Stimulated activated memory B cell treated with anti-CD40 and anti-IgM and Interleukin-4, amounts not matched to agents 10 μg/mL and 1 μg/mL and 100 μg/mL, for 72 hours (primary cell): ENCODE measurements around the gene TRIM46.
"Not testable (repeated sequence)": the region's sequence is repeated elsewhere in the genome, so short reads cannot be mapped to it uniquely, and the experiment has no call there.

Source experiments
- ATAC-seq: fragments of 150-1000 bp; cut with Tn5 transposase; 2 replicates; pipeline ENCODE4 v1.10.0; 2021
- H3K27ac Mint-ChIP-seq: one replicate; pipeline ENCODE4 v1.8.0; 2022; ENCODE audit warnings: mild to moderate bottlenecking, mixed read lengths
- H3K27me3 Mint-ChIP-seq: one replicate; pipeline ENCODE4 v1.8.0; 2022; ENCODE audit warnings: mixed read lengths
- H3K36me3 Mint-ChIP-seq: one replicate; pipeline ENCODE4 v1.8.0; 2022; ENCODE audit warnings: mixed read lengths
- H3K4me1 Mint-ChIP-seq: one replicate; pipeline ENCODE4 v1.8.0; 2022; ENCODE audit warnings: mixed read lengths
- H3K4me3 Mint-ChIP-seq: one replicate; pipeline ENCODE4 v1.8.0; 2022; ENCODE audit warnings: mild to moderate bottlenecking, moderate library complexity, mixed read lengths
- H3K9me3 Mint-ChIP-seq: one replicate; pipeline ENCODE4 v1.8.0; 2022; ENCODE audit warnings: mixed read lengths

TRIM46 gene

DNA sequence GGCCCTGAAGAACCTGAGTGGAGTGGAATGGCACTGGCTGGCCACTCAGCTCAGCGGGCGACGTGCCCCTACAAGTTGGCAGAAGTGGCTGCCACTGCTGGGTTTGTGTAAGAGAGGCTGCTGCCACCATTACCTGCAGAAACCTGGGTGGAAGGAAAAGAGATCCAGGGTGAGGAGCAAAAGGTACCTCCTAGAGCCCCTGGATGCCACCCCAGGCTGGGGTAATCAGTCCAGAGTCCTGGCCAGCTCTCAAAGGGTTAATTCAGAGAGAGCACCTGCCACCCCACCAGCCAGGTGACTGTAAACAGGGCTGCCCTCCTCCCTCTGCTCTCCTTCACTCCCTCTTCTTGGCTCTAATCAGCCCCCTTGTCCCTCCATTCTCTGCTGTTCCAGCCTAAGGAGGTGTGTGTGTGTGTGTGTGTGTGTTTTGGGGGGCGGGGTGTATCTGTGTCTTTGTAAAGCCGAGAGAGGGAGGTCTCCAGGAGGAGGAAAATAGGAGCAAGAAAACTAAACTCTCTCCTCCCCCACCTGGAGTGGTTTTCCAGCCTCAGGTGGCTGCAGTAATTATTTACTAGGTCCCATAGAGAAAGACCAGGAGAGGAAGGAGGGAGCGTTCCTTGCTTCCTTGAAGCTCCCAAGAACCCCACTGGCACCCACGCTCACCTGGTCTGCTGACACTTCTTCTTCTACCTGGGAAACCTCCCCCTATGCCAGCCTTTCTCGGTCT, 12.6 kb downstream of the TRIM46 start:
- Mint-ChIP-seq H3K4me3 (no peak overlapping the region), H3K4me1 (peaks cover 42% of the 10 kb centered on the region), H3K27ac (peak overlapping the region; percentile 91), H3K9me3 (no peaks in the 10 kb centered on the region), H3K36me3 (no peaks in the 10 kb centered on the region), H3K27me3 (no peaks in the 10 kb centered on the region)
- no peak for ATAC-seq

GRCh38 chr1:155186794-155187455, 13.3 kb downstream of the TRIM46 start:
- H3K4me3 Mint-ChIP-seq = no peak overlapping the region
- ATAC-seq = no peak
- H3K36me3 Mint-ChIP-seq = no peaks in the 10 kb centered on the region
- no peaks in the 10 kb centered on the region for H3K9me3 Mint-ChIP-seq
- H3K4me1 Mint-ChIP-seq = peaks cover 42% of the 10 kb centered on the region
- H3K27me3 Mint-ChIP-seq = no peaks in the 10 kb centered on the region
- H3K27ac Mint-ChIP-seq = peak overlapping the region; percentile 91

DNA sequence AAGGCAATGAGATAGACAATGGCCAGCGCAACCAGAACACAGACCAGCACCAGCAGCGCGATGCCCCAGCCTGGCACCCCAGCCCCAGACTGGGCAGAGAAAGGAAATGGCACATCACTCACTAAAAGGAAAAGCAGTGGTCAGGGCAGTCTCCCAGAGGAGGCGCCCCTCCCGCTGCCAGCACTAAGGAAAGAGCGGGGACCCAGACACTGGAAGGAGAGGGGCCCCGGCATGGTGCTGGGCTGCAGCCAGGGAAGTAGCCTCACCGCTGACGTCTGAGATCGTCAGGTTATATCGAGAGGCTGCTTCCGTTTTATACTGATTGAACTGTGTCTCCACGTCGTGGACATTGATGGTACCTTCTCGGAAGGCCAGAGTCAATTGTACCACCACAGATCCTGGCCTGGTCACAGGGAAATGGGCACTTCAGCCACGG, 13.8 kb downstream of the TRIM46 start:
- Mint-ChIP-seq H3K9me3 (no peaks in the 10 kb centered on the region), H3K4me3 (no peak overlapping the region), H3K27me3 (no peaks in the 10 kb centered on the region), H3K4me1 (peaks cover 44% of the 10 kb centered on the region), H3K27ac (peak overlapping the region; percentile 91), H3K36me3 (no peaks in the 10 kb centered on the region)
- ATAC-seq = no peak

GRCh38 chr1:155188268-155188667, 14.6 kb downstream of the TRIM46 start:
- Mint-ChIP-seq H3K36me3 (no peaks in the 10 kb centered on the region), H3K4me1 (peaks cover 48% of the 10 kb centered on the region), H3K27me3 (no peaks in the 10 kb centered on the region), H3K9me3 (no peaks in the 10 kb centered on the region), H3K4me3 (no peak overlapping the region), H3K27ac (peak overlapping the region; percentile 10)
- ATAC-seq = no peak

DNA sequence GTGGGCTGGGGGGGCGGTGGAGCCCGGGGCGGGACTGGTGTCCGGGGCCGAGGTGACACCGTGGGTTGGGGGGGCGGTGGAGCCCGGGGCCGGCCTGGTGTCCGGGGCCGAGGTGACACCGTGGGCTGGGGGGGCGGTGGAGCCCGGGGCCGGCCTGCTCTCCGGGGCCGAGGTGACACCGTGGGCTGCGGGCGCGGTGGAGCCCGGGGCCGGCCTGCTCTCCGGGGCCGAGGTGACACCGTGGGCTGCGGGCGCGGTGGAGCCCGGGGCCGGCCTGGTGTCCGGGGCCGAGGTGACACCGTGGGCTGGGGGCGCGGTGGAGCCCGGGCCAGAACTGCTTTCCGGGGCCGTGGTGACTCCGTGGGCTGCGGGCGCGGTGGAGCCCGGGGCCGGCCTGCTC, 16.3 kb downstream of the TRIM46 start:
- peaks cover 45% of the 10 kb centered on the region for H3K4me1 Mint-ChIP-seq
- not testable (repeated sequence) for H3K36me3 Mint-ChIP-seq, H3K4me3 Mint-ChIP-seq, H3K27me3 Mint-ChIP-seq, H3K9me3 Mint-ChIP-seq, ATAC-seq, H3K27ac Mint-ChIP-seq

DNA sequence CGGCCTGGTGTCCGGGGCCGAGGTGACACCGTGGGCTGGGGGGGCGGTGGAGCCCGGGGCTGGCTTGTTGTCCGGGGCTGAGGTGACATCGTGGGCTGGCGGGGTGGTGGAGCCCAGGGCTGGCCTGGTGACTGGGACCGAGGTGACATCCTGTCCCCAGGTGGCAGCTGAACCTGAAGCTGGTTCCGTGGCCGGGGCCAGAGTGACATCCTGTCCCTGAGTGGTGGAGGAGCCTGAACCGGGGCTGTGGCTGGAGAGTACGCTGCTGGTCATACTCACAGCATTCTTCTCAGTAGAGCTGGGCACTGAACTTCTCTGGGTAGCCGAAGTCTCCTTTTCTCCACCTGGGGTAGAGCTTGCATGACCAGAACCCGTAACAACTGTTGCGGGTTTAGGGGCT, 18.3 kb downstream of the TRIM46 start:
- Mint-ChIP-seq H3K27ac (peak overlapping the region; percentile 82), H3K9me3 (no peaks in the 10 kb centered on the region), H3K4me1 (peaks cover 38% of the 10 kb centered on the region), H3K4me3 (no peak overlapping the region), H3K36me3 (no peaks in the 10 kb centered on the region), H3K27me3 (no peaks in the 10 kb centered on the region)
- no peak for ATAC-seq

DNA sequence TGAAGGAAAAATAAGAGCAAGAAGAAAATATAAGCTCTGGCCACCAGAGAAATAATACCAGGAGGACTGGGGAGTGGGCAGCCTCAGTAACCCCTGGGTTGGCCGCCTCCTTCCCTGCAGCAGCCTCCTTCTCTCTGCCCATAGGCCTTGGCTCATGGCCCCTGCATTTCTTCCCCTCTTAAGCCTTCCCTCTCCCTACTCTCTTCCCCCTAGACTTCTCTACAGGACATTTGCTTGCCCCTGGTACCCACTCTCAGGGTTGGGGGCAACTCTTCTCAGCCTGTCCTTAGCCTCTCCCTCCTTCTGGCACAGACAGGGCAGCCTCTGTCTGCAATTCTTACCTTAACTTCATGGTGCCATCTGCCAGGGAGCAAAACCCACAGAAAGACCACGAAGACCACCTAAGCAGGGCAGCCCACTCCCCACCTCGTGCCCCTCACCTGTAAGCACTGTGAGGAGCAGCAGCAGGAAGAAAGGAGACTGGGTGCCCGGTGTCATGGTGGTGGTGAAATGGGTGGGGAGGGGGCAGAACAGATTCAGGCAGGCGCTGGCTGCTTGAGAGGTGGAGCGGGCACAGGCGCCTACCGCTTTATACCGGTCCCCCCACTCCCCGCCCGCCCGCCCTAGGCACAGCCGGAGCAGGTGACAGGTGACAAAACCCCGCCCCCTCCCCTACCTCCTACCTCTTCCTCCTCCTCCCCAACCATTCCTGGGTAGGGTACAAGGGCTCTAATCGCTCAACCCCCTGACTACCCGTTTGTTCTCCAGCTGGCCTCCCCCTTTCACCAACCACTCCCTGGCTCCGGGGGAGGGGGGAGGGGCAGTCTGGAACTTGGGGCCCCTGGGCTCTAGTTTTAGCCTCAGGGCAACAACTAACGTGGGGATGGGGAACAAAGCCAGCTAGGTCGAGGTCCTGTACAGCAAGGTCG, 19.0 kb downstream of the TRIM46 start:
- no peak for ATAC-seq
- Mint-ChIP-seq H3K9me3 (no peaks in the 10 kb centered on the region), H3K4me1 (peaks cover 34% of the 10 kb centered on the region), H3K4me3 (peak overlapping the region; percentile 84), H3K27ac (peak overlapping the region; percentile 82), H3K27me3 (no peaks in the 10 kb centered on the region), H3K36me3 (no peaks in the 10 kb centered on the region)

- H3K4me3 Mint-ChIP-seq = peak overlapping the region; percentile 84
These were observed 19.8 kb downstream of the TRIM46 start for GRCh38 chr1:155193275-155193990.

GRCh38 chr1:155193991-155194240, 20.3 kb downstream of the TRIM46 start:
- ATAC-seq, H3K36me3 Mint-ChIP-seq: not testable (repeated sequence)
- H3K27ac Mint-ChIP-seq = peak overlapping the region; percentile 82

More at GRCh38 chr1:155193275-155193990, 19.8 kb downstream of the TRIM46 start:
- Mint-ChIP-seq H3K27ac (peak overlapping the region; percentile 82), H3K27me3 (no peaks in the 10 kb centered on the region), H3K36me3 (no peaks in the 10 kb centered on the region), H3K4me1 (peaks cover 29% of the 10 kb centered on the region), H3K9me3 (no peaks in the 10 kb centered on the region)
- ATAC-seq = peak; percentile 84

GRCh38 chr1:155195201-155196102, 21.8 kb downstream of the TRIM46 start:
- Mint-ChIP-seq H3K4me3 (peak overlapping the region; percentile 76), H3K36me3 (no peaks in the 10 kb centered on the region), H3K9me3 (no peaks in the 10 kb centered on the region), H3K4me1 (peaks cover 29% of the 10 kb centered on the region), H3K27me3 (no peaks in the 10 kb centered on the region), H3K27ac (peak overlapping the region; percentile 1)
- ATAC-seq = no peak

More at GRCh38 chr1:155193991-155194240, 20.3 kb downstream of the TRIM46 start:
- peaks cover 29% of the 10 kb centered on the region for H3K4me1 Mint-ChIP-seq
- H3K27me3 Mint-ChIP-seq, H3K9me3 Mint-ChIP-seq: not testable (repeated sequence)
- H3K4me3 Mint-ChIP-seq = peak overlapping the region; percentile 84

DNA sequence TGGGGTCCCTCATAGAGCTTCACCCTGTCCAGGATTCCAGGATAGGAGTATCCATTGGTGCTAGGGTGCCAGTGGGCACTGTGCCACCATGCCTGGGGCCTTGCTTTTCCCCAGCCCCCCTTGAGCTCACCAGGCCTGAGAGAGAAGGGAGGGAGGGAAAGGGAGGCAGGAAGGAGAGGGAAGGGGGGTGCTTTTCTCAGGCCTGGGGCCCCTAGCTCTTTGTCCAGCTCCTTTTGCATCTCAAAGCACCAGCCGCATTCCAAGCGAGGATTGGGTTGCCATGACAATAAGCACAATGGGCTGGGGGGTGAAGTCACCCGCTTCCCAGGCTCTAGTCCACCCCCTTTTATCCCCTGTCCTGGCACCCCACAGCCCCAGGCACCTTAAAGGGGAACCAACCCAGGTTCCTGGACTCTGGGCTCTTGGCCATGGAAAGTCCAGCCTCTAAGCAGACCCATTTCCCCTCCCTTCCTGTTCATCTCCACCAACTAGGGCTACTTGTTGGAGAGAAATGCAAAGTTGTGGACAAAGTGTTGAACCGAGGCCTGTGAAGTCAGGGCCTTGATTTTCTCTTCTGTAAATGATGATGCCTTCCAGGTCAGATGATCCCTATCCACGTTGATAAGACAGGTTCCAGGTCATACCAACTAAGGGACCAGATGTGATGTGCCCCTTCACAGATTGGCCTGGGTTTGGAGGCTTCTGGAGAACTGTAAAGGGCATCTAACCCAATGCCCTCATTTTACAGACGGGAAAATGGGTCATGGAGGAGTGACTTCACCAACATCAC, 22.6 kb downstream of the TRIM46 start:
- no peak for ATAC-seq
- H3K36me3 Mint-ChIP-seq = no peaks in the 10 kb centered on the region
- no peaks in the 10 kb centered on the region for H3K9me3 Mint-ChIP-seq
- H3K4me3 Mint-ChIP-seq = no peak overlapping the region
- no peak overlapping the region for H3K27ac Mint-ChIP-seq
- peaks cover 29% of the 10 kb centered on the region for H3K4me1 Mint-ChIP-seq
- no peaks in the 10 kb centered on the region for H3K27me3 Mint-ChIP-seq

DNA sequence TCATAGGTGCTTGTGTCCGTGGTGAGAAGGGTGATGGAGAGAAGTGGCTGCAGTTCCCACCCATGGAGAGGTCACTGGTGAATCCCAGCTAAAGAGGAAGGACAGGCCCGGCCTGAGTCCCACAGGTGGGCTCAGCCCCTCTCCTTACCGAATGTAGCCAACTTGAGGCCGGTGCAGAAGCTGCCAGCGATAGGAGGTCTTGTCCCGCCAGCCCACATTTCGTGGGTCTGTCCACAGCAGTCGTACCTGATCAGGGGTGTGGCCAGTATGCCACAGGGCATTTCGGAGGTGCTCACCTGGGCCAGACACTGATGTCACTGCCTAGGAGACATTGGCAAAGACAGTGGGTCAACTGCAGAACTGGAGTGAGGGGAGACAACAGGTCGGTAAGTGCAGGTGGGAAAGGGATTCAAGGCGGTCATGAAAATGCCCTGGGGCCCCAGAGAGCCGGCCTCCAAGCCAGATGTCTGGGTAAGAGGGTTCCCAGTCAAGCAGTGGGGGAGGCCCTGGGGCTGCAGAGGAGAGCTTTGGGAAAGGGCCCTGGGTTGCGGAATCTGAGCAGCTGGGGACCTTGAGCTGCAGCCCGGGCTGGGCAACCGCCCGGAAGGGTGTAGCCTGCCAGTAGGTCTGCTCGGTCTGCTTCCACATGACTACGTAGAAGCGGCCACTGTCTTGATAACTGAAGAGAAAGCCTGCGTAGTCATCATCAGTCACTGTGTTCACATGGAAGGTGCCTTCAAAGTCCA, 23.4 kb downstream of the TRIM46 start:
- no peak for ATAC-seq
- H3K4me1 Mint-ChIP-seq = peaks cover 29% of the 10 kb centered on the region
- H3K4me3 Mint-ChIP-seq = no peak overlapping the region
- no peaks in the 10 kb centered on the region for H3K9me3 Mint-ChIP-seq
- H3K27me3 Mint-ChIP-seq = no peaks in the 10 kb centered on the region
- H3K36me3 Mint-ChIP-seq = no peaks in the 10 kb centered on the region
- H3K27ac Mint-ChIP-seq = no peak overlapping the region

GRCh38 chr1:155197901-155198546, 24.4 kb downstream of the TRIM46 start:
- Mint-ChIP-seq H3K4me1 (peaks cover 22% of the 10 kb centered on the region), H3K27ac (no peak overlapping the region), H3K36me3 (no peaks in the 10 kb centered on the region), H3K4me3 (no peak overlapping the region), H3K27me3 (no peaks in the 10 kb centered on the region), H3K9me3 (no peaks in the 10 kb centered on the region)
- no peak for ATAC-seq
